Fibroblast of the conjunctiva (primary cell): Measurements from ENCODE around the gene RABEPK.
"Not testable (repeated sequence)": the region's sequence is repeated elsewhere in the genome, so short reads cannot be mapped to it uniquely, and the experiment has no call there.

ENCODE experiments used
- DNase-seq: peaks from one replicate; pipeline ENCODE4 v3.0.0-alpha.2; 2010; ENCODE audit warnings: low read depth

Gene RABEPK

GRCh38 chr9:125200216-125201047 is at the start of gene RABEPK:
Gene RABEPK, plus strand, starts transcription at chr9:125200542. Its CDS starts 2,472 bp downstream, at chr9:125203014.
- peak; percentile 94 for DNase-seq

- DNase-seq: no peak
Observed at GRCh38 chr9:125151730-125152129, 48.6 kb upstream of the RABEPK start.

- no peak for DNase-seq
Observed at GRCh38 chr9:125153712-125154367, 46.5 kb upstream of the RABEPK start.

GRCh38 chr9:125156551-125156950 is 43.8 kb upstream of the RABEPK start:
- no peak for DNase-seq

- no peak for DNase-seq
Observed at GRCh38 chr9:125160750-125161149, 39.6 kb upstream of the RABEPK start.

- DNase-seq: peak; percentile 28
Observed at GRCh38 chr9:125161284-125161918, 38.9 kb upstream of the RABEPK start.

GRCh38 chr9:125162891-125163290 is 37.5 kb upstream of the RABEPK start:
- DNase-seq: not testable (repeated sequence)

GRCh38 chr9:125166762-125167161 is 33.6 kb upstream of the RABEPK start:
- DNase-seq: no peak

- no peak for DNase-seq
Observed at GRCh38 chr9:125169895-125170294, 30.4 kb upstream of the RABEPK start.

- peak; percentile 27 for DNase-seq
Observed at GRCh38 chr9:125172031-125172755, 28.1 kb upstream of the RABEPK start.

GRCh38 chr9:125176636-125177035 is 23.7 kb upstream of the RABEPK start:
- DNase-seq: peak; percentile 39

GRCh38 chr9:125177888-125178287 is 22.5 kb upstream of the RABEPK start:
- no peak for DNase-seq

- not testable (repeated sequence) for DNase-seq
Observed at GRCh38 chr9:125179776-125180175, 20.6 kb upstream of the RABEPK start.

- DNase-seq: no peak
Observed at GRCh38 chr9:125180876-125181275, 19.5 kb upstream of the RABEPK start.

GRCh38 chr9:125181756-125182155 is 18.6 kb upstream of the RABEPK start:
- DNase-seq: not testable (repeated sequence)

- DNase-seq: no peak
Observed at GRCh38 chr9:125183054-125183453, 17.3 kb upstream of the RABEPK start.

GRCh38 chr9:125183561-125183960 is 16.8 kb upstream of the RABEPK start:
- DNase-seq: no peak

GRCh38 chr9:125189011-125189360 is 11.4 kb upstream of the RABEPK start:
- no peak for DNase-seq

- peak; percentile 94 for DNase-seq
Observed at GRCh38 chr9:125189361-125190289, 10.7 kb upstream of the RABEPK start, which contains the start of gene PPP6C. Gene PPP6C, minus strand, starts transcription at chr9:125189803. Its CDS starts 85 bp downstream, at chr9:125189718.

GRCh38 chr9:125190361-125190801 is 10.0 kb upstream of the RABEPK start:
- no peak for DNase-seq

GRCh38 chr9:125194466-125194865 is 5.9 kb upstream of the RABEPK start:
- not testable (repeated sequence) for DNase-seq
